Hepatic stellate cell (primary cell): Measurements from ENCODE around the gene LTN1.
"Not testable (repeated sequence)": the region's sequence is repeated elsewhere in the genome, so short reads cannot be mapped to it uniquely, and the experiment has no call there.

ENCODE experiments used
- DNase-seq: peaks from one replicate; pipeline ENCODE4 v3.0.0; 2011; ENCODE audit warnings: low spot score

The LTN1 gene

DNA sequence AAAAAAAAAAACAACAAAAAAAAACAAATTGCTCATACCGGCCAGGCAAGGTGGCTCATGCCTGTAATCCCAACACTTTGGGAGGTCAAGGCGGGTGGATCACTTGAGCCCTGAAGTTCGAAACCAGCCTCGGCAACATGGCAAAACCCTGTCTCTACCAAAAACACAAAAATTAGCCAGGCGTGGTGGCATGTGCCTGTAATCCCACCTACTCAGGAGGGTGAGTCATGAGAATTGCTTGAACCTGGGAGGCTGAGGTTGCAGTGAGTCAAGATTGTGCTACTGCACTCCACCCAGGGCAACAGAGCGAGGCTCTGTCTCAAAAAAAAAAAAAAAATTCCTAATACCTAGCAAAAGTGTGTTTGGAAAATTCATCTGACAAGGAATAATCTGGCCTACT, 4.5 kb downstream of the LTN1 start:
- DNase-seq: not testable (repeated sequence)

DNA sequence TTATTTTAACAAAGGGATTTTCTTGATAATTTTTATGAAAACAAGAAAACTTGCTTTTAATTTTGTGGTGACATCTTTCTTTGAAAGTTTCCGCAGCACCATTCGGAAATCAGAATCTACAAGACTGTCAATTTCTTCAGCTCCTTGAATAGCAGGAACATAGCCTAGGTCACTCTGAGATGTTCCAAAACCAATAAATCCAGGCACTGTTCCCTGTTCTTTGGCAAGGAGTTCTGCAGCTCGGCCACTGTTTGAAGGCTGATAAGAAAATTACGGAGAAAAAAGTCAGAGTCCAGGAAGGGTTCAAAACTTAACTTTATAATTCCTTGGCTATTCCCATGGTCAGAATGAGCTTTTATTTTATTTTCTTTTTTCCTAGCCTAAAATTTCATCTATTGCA, 6.0 kb downstream of the LTN1 start:
- DNase-seq: no peak

DNA sequence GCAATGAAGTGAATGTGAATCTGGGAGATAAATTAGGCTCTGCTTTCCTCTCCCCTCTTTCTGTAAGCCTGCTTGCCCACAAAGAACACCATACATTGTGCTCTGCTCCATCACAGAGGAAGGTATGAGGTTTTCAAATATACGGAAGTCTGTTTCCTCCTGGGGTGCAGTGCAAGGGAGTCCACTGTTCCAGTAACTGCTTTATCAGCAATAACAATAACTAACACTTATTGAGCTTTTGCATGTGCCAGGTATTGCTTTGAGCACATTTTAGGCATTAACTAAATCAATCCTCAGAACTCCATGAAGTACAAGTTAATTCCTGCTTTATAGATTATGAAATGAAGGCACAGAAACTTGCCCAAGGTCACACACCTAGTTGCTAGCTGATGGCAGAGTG, 10.0 kb downstream of the LTN1 start:
- DNase-seq: no peak

DNA sequence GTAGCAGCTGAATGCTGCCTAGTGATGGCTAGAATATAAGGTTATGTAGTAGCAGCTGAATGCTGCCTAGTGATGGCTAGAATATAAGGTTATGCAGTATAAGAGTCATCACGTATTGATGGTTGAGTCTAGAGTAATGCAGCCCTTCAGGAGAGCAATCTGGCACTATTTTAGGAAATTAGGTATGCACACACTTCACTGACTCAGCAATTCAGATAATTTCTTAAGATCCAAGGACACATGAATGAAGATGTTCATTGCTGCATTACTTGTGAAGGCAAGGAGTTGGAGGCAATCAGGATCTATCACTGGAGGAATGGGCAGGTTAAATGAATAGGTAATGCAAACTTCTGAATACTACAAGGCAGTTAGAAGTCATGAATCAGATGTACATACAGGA, 13.6 kb downstream of the LTN1 start:
- DNase-seq: no peak

DNA sequence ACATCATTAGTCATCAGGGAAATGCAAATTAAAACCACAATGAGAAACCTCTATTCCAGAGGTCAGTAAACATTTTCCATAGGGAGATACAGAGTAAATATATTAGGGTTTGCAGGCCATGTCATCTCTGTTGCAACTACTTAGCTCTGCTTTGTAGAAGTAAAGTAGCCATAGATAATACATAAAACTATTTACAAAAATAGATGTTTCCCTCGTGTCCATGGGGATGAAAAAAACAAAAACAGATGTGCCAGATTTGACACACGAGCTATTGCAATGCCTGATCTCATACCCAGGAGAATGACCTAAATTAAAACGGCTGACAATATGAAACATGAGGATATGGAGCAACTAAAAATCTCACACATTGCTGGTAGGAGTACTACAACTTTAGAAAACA, 17.3 kb downstream of the LTN1 start:
- no peak for DNase-seq

DNA sequence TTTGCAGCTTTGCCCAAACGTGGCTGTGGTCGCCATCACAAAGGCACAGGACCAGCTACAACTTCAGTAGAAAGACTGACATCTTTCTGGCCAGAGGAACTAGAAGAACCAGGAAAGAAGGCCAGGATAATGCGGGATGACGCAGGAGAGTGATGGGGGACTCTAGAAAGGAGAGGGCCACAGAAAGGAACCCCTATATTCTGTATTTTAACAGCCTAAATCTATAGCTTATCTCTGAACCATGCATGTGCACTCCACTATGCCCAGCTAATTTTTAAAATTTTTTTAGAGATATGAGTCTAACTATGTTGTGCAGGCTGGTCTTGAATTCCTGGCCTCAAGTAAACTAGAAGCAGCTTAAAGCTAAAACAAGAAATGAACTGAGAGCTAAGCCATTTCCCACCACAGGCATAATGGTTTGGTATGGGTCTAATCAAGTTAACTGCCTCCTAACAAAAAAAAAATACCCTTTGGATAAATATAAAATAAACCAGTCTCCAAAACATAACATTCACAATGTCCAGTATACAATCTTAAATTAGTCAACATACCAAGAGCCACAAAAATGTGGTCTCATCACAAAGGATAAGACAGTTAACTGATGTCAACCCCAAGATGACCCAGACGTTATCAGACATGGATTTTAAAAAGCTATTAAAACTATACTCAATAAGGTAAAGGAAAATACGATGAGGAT, 18.0 kb downstream of the LTN1 start:
- DNase-seq: no peak

DNA sequence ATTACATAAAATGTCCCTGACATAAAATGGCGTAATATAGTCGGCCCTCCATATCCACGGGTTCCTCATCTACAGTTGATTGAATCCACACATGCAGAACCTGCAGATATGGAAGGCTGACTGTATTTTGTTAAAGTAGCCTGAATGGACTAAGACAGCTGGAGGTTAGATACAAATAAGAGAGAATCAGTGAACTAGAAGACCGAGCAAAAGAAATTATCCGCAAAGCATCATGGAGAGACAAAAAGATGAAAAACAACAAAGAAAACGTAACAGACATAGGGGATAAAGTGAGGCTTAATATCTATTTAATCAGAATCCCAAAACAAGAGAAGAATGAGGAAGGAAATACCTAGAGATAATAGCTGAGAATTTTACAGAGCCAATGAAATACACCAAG, 20.3 kb downstream of the LTN1 start:
- DNase-seq: no peak

DNA sequence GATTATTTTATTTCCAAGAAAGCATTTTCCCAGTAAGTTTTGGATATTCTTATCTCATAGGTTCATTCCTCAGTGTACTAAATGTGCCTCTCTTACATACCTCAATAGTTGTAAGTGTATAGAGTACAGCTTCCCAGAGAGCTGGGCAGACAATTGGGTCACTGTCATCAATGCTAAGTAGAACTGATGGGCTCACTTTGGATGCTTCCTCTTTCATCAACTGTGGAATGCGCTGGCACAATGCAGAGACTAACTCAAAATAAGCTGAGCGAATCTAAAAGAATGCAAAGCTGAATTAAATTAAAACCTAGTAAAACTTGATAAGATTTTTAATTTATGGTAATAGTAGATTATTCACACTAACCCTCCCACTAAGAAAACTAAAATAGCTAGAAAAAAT, 21.5 kb downstream of the LTN1 start:
- DNase-seq: no peak

DNA sequence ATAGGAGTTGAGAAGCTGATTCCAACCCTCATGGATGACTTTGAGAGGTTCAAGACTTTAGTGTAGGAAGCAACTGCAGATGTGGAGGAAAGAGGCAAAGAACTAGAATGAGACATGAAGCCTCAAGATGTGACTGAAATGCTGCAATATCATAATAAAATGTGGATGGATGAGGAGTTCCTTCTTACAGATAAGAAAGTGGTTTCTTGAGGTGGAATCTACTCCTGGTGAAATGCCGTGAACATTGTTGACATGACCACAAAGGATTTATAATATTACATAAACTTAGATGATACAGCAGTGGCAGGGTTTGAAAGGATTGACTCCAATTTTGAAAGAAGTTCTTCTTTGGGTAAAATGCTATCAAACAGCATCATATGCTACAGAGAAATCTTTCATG, 28.8 kb downstream of the LTN1 start:
- no peak for DNase-seq

DNA sequence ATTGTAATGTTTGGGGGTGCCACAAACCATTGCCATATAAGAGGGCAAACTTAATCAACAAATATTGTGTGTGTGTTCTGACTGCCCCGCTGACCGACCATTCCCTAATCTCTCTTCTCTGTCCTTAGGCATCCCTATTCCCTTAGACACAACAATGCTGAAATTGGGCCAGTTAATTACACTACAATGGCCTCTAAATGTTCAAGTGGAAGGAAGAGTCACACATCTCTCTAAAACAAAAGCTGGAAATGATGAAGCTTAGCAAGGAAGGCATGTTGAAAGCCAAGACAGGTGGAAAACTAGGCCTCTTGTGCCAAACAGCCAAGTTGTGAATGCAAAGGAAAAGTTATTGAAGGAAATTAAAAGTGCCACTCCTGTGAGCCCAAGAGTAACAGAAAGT, 30.2 kb downstream of the LTN1 start:
- no peak for DNase-seq

DNA sequence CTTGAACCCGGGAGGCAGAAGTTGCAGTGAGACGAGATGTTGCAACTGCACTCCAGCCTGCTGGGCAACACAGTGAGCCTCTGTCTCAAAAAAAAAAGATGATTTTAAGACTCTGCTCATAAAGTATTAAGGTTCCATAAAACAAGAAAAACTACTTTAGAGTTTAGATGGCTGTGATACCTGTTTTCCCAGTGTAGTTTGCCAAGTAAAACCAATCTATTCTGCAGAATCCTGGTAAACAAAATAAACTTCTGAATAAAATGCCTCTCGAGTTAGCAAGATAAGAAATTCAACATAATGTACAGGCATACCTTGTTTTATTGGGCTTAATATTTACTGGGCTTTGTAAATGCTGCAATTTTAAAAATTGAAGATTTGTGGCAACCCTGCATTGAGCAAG, 30.8 kb downstream of the LTN1 start:
- no peak for DNase-seq

DNA sequence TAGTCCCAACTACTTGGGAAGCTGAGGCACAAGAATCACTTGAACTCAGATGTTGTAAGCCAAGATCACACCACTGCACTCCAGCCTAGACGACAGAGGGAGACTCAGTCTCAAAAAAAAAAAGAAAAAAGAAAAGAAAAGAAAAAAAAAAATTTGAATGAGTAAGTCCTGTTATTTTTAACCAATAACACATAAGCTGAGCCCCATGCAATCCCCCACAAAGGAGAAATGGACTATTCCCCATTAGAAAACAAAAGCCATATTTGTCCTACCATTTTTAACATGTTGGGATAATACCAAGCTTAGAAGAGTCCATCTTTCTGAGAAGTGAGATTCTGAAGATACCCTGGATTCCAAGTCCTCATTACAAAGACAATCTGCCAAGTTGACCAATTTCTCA, 32.4 kb downstream of the LTN1 start:
- no peak for DNase-seq

DNA sequence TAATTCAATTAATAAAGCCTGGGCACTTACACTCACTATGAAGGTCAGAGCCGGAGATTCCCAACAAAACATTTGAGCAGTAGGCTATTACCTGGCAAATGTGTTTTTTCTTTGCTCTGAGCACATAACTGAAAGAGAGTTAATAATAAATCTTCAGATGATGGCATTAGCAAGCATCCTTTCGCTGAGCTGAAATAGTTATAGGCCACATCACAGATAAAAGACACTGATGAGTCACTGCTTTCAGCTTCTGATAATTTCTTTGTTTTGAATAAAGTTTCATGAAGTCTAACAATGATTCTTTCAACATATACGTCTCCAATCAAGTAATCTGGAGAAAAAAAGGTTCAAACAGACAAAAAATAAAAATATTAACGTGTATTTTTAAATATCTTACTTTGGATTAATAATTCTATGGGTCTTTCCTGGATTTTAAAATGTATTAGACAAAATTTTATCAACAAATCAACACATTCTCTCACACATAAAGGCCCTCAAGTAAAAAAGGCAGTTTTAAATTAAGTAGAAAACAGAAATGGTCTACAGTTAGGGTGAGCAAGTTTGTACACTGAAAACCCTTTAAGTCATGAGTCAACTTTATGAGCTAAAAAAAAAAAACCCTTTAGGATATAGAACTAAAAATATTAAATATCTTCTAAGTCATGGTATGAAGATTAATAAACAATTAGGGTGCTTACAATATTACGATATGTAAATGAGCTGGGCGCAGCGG, 33.1 kb downstream of the LTN1 start:
- peak; percentile 25 for DNase-seq

DNA sequence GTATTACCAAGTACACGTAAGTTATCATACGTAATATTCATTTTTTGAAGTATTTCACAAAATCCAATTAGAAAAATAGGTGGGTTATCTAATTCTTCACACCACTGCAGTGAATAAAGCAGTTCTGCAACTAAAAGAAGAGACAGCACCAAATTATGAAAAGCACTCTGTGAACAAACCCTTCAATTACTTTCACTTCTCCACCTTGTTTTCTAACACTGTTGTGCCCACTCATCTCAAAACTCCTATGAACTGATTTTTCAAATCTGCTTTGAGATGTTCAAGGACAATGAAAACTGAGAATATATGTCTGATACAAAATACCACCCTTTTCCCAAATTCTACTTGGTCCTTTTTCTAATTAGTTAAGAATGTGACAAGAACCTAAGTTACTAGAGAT, 39.4 kb downstream of the LTN1 start:
- DNase-seq: no peak

DNA sequence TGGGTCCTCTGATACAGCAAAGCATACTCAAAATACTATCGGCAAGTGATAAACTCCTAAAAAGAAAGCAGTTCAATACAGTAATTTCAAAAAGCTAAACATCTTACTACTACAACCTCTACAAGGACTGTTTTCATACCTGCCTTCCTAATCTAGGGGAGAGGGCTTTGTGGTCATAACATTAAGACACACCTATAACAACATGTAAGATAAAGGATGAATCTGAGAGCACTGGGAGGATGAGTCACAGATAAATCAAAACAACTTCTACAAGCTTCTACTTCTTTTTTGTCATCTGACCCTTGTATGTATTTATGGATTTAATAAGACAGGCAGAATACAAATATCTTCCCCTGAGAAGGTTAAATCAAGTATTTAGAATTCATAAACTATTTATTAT, 40.0 kb downstream of the LTN1 start:
- DNase-seq: no peak

DNA sequence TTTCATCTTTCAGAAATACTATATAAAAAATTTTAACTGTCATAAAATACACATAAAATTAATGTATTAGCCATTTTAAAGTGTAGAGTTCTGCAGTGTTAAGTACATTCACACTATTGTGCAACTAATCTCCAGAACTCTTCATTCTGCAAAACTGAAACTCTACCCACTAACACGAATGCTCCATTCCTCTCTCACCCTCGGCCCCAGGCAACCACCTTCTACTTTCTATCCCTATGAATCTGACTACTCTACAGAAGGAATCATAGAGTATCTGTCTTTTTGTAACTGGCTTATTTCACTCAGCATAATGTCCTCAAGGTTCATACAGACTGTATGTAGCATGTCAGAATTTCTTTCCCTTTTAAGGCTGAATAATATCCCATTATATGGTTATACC, 43.4 kb downstream of the LTN1 start:
- DNase-seq: no peak

DNA sequence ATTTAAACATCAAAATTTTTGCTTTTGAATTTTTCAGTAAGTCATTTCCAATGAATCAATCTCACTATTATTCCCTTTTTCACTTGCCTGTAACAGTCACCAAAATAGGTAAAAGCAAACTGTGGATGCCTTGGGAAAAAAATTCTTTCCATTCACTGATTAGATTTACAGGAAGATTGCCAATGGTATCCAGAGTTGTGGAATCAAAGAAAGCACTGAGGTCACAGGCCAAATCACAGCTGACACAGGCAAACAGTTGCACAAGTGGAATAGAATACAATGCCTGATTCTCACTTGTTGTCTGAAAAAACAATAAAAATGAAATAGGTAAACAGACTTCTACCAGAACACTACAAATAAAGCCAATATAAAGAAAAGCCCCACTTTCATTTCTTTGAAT, 48.4 kb downstream of the LTN1 start:
- DNase-seq: no peak

DNA sequence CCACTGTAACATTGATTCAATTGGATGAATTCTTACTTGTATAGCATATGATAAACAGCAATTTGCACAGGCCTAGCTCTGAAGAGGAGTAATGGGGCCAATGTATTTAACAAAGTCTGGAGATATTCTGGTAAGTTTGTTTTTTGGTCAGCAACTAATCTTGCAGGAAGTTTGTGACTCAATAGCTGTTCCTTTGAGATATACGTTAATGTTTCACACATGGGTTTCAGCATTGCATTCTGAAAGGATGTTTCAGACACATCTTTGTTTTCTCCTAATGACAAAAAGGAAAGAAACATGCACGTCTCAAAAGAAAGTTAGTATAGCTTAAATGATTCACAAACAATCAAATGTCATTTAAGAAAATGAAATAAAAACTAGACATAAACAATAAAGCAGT, 49.0 kb downstream of the LTN1 start:
- DNase-seq: no peak

DNA sequence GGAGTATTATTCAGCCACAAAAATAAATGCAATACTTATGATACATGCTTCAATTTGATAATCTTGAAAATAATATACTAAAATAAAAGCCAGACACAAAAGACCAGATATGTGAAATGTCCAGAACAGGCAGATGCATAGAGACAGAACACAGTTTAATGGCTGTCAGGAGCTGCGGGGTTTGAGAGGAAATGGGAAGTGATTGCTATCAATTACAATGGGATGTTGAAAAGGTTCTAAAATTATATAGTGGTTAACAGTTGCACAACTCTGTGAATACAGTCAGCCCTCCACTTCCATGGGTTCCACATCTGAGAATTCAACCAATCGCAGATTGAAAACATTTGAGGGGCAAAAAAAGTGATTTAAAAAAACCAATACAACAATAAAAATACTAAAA, 54.0 kb downstream of the LTN1 start:
- DNase-seq: no peak

DNA sequence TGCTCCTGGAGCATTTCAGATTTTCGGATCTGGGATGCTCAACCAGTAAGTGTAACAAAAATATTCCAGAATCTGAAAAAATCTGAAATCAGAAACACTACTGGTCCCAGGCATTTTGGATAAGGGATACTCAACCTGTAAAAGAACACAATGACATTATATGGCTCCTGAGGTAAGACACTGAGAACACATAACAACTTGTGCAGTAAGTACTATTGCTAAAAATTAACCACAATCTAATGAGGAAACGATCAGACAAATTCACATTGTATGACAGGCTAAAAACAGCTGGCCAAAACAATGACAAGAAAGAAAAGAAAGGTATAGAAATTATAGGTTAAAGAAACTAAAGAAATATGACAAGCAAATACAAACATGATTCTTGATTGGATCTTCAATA, 54.9 kb downstream of the LTN1 start:
- no peak for DNase-seq

DNA sequence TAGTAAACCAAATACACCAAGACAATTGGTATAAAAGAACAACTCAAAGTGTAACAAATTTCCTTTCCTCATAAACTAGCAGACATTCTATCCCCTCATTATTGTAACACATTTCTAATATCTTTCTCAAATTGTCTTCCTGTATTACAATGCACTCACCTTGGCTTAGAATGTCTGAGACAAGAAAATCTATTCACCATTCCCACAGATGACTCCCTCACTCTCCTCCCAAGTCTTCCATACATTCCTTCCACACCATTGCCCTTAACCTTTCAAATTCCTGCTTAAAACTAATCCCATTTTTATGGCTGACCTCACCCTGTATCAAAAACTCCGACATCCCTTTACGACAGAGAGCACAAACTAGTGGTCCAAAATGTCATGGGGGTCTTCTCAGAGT, 56.0 kb downstream of the LTN1 start:
- no peak for DNase-seq

DNA sequence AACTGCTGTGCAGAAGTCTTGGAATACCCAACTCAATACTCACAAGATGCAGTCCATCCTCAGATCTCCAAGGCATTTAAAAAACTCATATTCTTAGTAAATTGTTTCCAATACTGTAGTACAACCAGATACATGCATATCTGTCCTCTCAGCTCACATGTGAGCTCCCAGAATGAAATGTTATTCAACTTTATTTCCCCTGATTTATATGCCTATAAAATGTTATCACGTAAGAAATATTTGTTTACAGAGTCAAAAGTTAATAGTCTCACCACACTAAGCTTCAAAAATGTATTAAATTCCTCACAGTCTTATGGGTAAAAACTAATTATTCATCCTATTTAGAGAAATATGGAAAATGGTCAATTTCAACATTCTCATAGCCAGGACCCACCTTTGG, 56.6 kb downstream of the LTN1 start:
- DNase-seq: no peak

DNA sequence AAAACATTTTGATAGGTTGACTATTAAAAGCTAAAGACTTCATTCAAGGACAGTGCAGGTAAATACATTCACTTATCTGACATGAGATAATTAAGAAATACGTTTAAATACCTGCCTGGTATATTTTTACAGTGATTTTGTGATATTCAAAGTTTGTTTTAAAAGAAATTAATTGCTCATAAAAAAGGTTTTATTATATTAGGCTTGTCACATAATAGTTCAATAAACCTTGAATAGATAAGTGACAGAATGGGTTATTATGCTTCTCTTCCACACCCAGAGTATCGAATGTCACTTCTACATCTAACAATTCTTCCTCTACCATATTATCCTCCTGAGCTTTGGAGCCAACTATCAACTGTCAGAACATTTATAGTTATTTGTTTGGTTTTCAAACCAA, 60.0 kb downstream of the LTN1 start:
- no peak for DNase-seq

DNA sequence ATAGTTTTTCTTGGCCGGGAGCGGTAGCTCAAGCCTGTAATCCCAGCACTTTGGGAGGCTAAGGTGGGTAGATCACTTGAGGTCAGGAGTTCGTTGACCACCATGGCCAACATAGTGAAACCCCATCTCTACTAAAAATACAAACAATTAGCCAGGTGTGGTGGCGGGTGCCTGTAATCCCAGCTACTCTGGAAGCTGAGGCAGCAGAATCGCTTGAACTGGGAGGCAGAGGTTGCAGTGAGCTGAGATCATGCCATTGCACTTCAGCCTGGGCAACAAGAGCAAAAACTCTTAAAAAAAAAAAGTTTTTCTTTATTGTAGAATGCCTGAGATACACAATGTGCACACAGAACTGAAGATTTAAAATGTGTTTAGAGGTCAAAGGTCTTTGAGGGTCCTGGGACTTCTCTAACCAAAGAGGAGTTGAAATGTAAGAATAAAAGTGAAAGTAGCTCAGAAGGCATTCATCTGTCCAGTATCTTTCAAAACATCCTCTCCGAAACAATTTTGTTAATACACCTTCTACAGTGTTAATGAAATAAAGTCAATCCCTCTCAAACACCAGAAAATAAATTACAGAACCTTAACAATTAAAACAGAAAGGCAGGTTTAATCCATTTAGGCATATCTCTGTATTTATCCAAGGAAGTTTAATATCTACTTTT, 60.8 kb downstream of the LTN1 start:
- not testable (repeated sequence) for DNase-seq
